GM13977 (cell line): Measurements from ENCODE around the gene IL23A.
"Not testable (repeated sequence)": the region's sequence is repeated elsewhere in the genome, so short reads cannot be mapped to it uniquely, and the experiment has no call there.

Experiments used
- DNase-seq: peaks from one replicate; pipeline ENCODE4 v3.0.0; 2012; ENCODE audit warnings: low spot score
- CTCF ChIP-seq: IDR thresholded peaks from 2 replicates; pipeline ENCODE4 v1.5.1; 2012; ENCODE audit warnings: mild to moderate bottlenecking, control low read depth; ENCODE audit not compliant: insufficient read depth; ENCODE audit errors: extremely low read depth, missing control alignments
- in situ Hi-C: fragments of 300-500 bp; cut with MboI; formaldehyde crosslinking; loops from one replicate; pipeline ENCODE4 v1.12.0; 2022; ENCODE audit warnings: low sequenced_read_pairs, low pct_unique_long_range_greater_than_20kb, mixed read lengths, inconsistent platforms; ENCODE audit not compliant: unreplicated experiment

Gene IL23A

DNA sequence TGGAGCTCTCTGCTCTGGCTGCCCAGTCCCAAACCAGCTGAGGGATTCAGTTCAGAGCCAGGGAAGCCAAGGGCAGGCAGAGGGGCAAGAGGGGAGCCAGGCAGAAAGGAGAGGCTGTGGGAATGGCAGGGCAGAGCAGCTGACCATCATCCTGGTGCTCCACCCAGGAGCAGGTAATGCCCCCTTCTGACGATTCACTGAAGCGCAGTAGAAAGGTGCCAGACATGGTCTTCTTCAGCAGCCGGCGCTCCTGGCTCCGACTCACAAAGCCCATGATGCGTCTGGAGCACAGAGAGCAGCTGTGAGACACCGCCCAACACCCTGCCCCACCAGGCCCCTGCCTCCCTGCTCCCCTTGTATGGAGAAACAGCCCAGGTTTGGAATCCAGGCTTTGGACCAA, 8.0 kb downstream of the IL23A start:
- in situ Hi-C loops: no loop called here
- DNase-seq: no peak
- peak; percentile 28 for TF ChIP-seq CTCF

- in situ Hi-C loops, DNase-seq: not testable (repeated sequence)
These were observed 8.6 kb downstream of the IL23A start for GRCh38 chr12:56347255-56347654.

GRCh38 chr12:56348776-56349175, 10.1 kb downstream of the IL23A start:
- in situ Hi-C loops: no loop called here
- no peak for DNase-seq
- no peak for TF ChIP-seq CTCF

- in situ Hi-C loops: no loop called here
- no peak for DNase-seq
- no peak for TF ChIP-seq CTCF
These were observed 12.0 kb downstream of the IL23A start for GRCh38 chr12:56350662-56351061.

DNA sequence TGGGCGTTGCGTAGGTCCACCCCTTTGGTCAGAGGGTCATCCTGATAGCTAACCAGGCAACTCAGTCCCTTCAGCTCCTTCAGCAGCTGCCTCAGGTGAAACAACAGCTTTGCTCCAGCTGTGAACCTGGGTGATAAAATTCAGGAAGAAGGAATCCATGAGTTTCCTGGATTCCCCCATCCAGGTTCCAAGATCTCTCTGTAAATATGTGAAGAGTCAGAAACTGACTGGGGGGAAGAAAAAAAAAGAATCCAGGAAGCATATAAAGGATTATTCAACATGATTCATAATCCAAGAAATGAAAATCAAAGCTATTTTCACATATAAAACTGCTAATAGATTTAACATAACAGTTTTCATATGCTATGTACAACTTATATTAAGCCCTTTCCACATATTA, 12.6 kb downstream of the IL23A start:
- in situ Hi-C loops: no loop called here
- no peak for TF ChIP-seq CTCF

DNA sequence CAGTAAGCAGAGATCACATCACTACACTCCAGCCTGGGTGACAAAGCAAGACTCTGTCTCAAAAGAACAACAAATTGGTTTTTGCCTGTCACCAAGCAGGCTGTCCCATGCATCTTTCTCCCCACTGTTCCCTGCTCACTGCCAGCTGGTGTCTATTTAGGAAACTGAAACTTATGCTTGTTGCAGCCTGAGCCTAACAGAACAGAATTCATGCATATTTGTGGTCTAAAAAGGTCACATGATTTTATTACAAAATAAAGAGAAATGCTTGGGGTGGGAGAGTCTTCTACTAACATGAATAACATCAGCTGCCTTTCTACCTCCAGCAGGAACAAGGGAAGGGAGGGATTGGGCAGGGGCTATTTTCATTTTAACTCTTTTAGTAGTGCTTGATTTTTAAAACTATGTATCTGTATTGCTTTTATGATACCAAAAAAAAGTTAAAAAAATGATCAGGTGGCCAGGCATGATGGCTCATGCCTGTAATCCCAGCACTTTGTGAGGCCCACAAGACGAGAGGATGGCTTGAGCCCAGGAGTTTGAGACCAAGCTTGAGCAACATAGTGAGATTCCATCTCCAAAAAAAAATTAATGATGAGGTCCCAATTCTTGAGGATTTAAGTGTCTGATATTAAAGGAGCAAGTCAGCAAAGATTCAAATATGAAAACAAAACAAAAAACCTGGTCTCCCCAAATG, 20.3 kb downstream of the IL23A start:
- TF ChIP-seq CTCF: no peak
- in situ Hi-C loops: no loop called here
- DNase-seq: no peak

More for the DNA sequence above, 12.6 kb downstream of the IL23A start:
- no peak for DNase-seq

DNA sequence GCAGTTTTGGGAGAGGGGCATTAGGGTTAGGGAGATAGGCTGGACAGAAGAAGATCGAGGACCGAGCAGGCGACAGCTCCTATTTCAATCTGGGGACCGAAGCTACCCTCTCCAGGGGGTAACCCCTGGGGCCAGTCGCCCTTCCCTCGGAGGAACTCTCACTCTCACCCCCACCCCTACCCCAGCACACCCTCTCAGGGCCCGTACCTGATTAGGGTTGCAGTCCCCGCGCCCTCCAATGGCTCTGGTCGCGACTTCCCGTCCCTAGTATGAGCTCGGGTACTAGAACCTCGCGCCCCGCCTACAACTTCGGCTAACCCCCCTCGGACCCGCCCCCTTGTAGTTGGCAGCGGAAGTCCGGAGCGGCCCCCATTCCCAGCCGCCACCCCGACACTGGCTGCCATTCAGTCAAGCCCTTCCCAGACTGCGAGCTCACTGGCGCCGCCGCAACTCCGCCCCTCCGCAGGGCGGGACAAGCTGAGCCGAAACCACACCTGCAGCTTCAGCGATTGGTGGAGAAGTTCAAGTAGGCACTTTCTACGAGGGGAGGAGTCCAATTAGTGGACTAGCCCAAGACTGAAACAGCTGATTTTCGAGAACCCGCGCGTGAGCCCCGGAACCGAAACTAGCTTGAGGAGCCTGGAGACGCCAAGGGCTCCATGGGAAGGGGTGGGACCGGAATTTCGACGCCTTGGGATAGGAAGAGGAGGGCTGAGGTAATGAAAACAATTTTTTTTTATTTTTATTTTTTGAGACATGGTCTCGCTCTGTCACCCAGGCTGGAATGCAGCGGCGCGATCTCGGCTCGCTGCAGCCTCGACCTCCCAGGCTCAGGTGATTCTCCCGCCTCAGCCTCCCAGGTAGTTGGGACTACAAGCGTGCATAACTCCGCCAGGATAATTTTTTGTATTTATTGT, 21.4 kb downstream of the IL23A start, which contains the start of gene STAT2:
STAT2 (minus strand) TSS at position 257 of the 917 bp plus-strand sequence. CDS start 3,536 bp downstream, outside the sequence.
- no peak for TF ChIP-seq CTCF
- in situ Hi-C loops: no loop called here
- DNase-seq: peak; percentile 92
